ENCODE data around the gene PRR5L.

The PRR5L gene, protein sequence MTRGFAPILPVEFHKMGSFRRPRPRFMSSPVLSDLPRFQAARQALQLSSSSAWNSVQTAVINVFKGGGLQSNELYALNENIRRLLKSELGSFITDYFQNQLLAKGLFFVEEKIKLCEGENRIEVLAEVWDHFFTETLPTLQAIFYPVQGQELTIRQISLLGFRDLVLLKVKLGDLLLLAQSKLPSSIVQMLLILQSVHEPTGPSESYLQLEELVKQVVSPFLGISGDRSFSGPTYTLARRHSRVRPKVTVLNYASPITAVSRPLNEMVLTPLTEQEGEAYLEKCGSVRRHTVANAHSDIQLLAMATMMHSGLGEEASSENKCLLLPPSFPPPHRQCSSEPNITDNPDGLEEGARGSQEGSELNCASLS

GRCh38 chr11:36295926-36296325, at the start of gene PRR5L:
TSS of gene PRR5L (plus strand) at chr11:36296288. CDS start at chr11:36401122, 104,834 bp downstream.
- no peak for DNase-seq

GRCh38 chr11:36247493-36247892, 48.6 kb upstream of the PRR5L start:
- no peak for DNase-seq

DNA sequence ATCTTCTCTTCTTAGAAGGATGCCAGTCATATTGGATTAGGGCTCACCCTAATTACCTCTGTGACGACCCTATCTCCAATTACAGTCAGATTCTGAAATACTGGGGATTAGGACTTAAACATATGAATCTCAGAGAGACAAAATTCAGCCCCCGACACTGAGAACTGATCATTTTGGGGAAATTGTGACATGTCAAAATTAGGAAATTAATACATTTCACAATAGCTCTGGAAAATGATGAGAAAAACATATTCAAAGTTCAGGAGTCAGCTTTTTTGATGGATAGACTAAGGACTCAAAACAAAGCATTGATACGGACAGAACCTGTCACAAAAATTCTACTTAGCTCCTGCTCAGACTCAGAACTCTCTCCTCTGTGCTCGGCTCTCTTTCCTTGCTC, 47.7 kb upstream of the PRR5L start:
- DNase-seq: no peak

DNA sequence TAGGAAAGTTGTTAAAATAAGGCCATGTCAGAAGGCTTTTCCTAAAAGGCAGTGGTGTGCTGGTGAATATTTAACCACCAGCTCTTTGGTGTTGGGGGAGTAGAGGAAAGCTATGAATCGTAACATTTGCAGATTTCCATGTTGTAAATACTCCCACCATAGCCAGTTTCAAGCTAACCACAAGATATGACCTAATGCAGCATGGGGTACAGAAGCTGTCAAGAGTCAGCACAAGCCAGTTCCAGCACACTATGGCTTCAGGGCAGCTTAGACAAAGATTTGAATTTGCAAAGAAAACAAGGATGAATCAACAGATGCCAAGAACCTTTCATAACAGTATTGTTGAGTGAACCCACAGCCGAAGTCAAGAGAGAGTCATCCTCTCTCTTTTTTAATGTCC, 46.8 kb upstream of the PRR5L start:
- no peak for DNase-seq

- no peak for DNase-seq
Observed at GRCh38 chr11:36251823-36252222, 44.3 kb upstream of the PRR5L start.

- DNase-seq: no peak
Observed at GRCh38 chr11:36253238-36253637, 42.9 kb upstream of the PRR5L start.

DNA sequence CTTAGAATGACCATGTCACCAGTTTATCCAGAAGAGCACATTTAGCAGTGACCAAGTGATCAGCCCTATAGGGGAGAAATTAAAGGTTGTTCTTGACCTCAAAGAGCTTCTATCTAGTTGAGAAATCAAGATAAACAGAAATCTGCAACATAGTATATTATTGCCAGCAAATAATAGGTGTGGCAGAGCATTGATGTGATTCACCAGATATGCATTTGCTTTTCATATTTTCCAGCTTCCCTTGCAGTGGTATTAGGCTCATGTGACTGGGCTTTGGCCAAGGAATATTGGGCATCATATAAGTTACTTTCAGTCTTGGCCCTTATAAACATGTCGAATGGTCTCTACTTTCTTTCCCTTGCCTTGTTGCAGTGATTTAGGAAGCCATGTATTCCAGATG, 41.4 kb upstream of the PRR5L start:
- DNase-seq: no peak

DNA sequence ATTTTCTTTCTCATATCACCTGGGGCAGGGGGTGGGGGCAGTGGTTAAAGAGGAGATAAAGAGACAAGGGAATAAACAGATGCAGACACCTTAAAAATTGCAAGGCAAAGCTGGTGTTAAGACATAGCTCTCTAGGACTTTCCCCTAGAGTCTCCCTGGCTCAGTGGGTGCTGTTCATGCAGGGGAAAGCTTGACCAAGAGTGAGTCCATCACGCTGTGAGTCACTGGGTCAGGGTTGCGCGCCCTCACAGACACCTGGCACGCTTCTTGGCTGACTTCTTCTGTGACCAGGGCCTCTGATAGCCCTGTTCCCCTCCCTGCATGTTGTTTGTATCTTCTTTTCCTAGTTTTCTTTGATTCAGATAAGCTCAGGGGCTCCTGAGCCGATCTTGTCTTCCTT, 38.7 kb upstream of the PRR5L start:
- DNase-seq: no peak

DNA sequence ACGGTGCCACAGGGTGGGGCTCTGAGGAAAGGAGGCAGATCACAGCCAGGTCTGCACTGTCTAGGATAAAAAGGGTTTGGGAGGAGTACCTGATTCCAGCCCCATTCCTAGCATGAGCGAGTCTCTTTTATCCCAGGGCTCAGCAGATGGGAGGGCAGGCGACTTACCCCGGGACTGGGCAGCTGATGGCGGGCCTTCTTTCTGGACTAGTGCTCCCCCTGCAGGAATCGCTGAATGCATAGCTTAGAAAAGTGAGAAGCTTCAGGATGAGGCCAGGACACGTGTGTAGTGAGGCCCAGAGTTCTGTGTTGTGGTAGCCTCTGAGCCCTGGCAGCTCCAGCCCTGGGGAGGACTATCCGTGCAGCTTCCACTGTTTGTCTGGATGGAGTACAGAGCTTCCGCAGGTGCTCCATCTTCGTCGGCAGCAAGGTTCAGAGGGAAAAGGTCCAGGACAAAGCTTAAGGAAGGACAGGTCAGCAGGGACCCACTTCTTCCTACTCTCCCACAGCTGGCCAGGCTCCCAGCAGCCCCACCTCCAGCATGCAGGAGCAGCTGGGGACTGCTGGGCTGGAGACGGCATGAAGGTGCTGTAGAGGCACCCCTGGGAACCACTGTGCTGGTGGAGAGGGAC, 37.2 kb upstream of the PRR5L start:
- DNase-seq: no peak

DNA sequence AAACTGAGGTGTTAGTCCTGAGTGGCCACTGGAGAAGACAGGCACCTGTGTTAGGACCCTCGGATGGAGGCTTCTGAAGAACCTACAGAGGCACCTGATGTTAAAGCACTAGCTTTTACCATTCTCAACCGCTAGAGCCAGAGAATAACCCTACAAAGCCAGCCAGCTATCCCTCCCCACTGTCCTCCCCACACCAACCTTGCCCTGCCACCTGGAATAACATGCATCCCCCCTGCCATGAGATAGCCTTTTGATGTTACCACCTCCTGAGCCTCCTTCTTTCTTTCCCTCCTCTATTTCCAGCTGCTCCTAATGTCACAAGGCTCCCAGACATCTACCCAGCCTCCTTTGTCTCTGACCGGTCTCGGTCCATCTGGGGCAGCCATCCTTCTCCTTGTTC, 35.0 kb upstream of the PRR5L start:
- no peak for DNase-seq

DNA sequence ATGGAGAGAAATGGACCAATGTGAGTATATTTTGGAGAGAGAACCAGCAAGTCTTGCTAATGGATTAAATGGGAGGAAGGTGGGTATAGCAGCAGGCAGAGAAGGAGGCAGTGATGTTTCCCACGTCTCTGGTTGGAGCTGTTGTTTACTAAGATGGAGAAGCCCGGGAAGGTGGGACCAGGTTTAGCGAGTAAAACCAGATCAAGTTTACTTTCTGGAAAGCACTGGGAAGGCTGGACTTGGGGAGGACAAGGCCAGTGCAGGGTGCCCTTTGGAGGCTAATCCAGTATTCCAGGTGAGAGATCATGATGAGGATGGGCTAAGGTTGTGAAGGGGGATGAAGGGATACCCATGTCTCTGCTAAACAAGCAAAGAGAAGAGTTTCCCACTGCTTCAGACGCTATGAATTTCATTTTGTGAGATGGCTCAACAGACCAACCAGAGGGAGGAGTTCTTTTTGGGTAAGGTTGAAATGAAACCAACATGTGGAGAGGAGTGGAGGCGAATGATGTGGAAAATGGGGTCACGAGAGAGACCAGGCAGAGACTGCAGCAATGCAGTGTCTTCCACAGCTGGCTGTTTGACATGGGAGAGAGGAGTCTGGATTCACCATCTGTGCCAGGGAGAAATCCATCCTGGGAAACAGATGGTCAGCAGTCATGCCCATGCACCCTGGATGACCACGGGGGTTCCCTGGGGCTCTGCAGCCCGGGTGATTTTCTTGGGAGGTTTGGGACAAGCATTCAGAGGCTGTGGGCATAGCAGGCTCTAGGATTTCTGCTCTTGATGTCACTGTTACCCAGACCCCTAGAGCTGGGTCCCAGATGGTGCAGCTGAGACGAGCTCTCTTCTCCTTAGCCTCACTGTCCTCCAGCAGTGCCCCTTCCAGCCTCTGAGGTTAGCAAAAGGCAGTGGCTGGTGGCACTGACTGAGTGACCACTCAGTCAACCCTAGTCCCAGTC, 31.8 kb upstream of the PRR5L start:
- no peak for DNase-seq

GRCh38 chr11:36264973-36265344, 31.1 kb upstream of the PRR5L start:
- DNase-seq: no peak

- DNase-seq: peak in 2 of 4 experiments; percentile 2 to 15
Observed at GRCh38 chr11:36265793-36266628, 30.1 kb upstream of the PRR5L start.

- no peak for DNase-seq
Observed at GRCh38 chr11:36266767-36267166, 29.3 kb upstream of the PRR5L start.

DNA sequence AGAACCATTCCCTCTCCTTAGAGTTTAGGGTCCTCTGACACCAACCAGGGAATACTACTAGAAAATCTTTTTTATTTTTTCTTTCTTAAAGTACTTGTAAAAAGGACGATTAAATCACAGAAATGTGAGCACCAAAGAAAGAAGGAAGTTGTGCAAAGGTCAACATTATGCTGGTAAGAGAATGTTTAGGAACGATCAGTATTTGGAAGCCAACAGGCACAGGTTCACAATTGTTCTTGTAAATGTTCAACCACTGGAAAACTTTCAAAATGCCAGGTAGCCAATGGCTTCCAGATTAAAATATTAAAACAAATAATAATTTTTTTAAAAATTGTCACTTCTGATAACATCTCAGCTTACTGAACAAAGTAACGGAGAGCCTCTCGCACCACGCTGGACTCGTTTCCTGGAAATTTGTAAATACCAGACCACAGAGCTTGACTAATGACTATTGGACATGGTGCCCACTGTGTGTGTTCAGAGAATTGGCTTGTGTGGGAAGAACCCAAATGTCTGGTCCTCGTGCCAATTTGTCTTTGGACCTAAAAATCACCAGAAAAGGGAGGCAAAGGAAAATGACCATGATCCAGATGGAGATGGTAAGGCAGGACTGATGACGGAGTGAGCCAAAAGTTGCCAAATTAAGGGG, 27.6 kb upstream of the PRR5L start:
- DNase-seq: no peak

DNA sequence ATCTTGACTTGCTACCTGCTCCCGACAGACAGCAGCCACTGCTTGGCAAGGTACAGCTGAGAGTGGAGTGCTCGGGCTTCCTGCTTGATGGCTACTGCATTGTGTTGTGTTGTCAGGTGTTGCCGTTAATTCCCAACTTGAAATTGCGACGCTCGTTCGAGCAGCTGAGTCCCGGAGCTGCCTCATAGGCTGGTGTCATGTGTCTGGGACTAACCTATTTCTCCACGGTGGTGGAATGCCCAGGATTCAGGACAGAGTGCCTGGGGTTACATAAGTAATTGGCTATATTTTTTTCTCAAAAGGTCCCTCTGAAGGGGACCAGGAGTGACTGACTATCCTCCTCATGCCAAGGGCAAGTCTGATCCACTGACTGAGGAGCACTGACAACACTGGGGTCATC, 25.4 kb upstream of the PRR5L start:
- no peak for DNase-seq

GRCh38 chr11:36271794-36272407, 24.2 kb upstream of the PRR5L start:
- DNase-seq: no peak

DNA sequence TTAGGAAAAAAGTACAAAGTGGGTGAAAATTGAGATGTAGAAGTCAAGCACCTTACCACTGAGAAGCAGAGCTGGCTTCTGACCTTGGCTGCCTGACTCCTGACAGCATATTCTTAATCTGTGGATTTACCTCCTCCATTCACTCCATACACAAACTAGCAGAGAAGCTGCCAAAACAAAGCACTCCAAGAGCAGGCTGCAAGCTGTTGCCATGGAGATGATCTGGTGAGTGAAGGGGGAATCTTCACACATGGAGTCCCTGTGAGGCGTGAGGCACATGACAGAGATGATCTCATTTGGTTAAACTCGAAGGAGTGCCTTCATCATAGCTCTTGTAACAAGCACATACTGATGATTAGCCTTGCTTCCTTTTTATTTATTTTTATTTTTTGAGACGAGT, 23.0 kb upstream of the PRR5L start:
- DNase-seq: no peak

DNA sequence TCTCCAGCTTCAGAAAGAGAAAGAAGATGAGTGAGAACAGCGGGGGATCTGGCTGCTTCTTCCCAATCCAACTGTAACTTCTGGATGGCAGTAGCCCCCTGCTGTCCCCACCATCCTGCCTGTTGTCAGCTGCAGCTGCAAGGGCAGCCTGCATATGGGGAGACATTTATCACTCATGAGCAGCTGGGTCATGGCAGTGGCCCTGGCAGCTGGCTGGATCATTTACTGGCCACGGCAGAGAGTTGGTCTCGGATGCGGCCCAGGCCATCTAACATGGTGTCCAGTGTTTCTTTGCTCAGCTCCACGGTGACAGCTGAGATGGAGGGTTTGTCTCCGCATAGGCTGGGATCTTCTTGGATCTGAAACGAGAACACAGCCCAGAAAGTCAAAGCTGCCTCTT, 21.7 kb upstream of the PRR5L start:
- DNase-seq: no peak

- DNase-seq: no peak
Observed at GRCh38 chr11:36278531-36279282, 17.4 kb upstream of the PRR5L start.

DNA sequence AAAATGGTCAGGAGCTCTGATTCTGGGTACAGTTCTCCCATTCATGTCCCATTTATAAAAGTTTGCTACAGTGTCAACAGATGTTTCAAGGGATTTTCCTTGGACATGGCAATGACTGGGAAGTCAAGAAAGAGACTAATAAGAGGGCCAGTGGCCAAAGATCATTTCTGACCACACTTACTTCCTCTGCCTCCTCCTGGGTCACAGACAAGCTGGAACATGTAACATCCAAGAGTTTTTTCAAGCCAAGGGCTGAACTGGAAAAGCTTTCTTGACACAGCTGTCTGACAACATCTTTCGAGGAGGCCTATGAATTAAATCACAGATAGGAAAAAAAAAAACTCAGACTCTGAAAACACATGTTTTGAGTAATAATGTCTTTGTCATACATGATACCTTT, 15.6 kb upstream of the PRR5L start:
- DNase-seq: no peak
